GM12874 (cell line): Measurements from ENCODE around the gene MOB3B.

ENCODE experiments used
- TF ChIP-seq, protein P1 (sequence below): IDR thresholded peaks from 2 replicates; pipeline ENCODE4 v1.5.1; 2011; ENCODE audit warnings: low read depth, mild to moderate bottlenecking, control low read depth, low read length, moderate library complexity; ENCODE audit not compliant: insufficient read depth

MOB3B gene

DNA sequence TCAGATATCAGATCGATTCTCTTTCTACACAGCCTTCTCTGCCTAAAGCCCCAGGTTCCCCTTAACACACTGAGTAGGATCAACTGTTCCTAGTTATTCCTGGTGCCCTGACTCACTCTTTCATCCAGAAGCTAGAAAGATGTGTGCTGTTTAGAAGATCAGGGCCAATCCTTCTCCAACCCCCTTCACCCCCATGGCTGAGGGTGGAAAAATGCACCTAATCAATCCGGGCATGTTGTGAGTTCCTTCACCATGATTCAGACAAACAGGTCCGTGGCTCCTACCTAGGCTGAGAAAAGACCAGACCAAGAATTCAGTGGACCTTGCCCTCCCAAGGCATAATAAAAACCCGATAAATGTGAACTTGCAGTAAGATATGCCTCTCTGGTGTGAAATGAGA lies 147.3 kb downstream of the MOB3B start:
- TF ChIP-seq, protein P1, sequence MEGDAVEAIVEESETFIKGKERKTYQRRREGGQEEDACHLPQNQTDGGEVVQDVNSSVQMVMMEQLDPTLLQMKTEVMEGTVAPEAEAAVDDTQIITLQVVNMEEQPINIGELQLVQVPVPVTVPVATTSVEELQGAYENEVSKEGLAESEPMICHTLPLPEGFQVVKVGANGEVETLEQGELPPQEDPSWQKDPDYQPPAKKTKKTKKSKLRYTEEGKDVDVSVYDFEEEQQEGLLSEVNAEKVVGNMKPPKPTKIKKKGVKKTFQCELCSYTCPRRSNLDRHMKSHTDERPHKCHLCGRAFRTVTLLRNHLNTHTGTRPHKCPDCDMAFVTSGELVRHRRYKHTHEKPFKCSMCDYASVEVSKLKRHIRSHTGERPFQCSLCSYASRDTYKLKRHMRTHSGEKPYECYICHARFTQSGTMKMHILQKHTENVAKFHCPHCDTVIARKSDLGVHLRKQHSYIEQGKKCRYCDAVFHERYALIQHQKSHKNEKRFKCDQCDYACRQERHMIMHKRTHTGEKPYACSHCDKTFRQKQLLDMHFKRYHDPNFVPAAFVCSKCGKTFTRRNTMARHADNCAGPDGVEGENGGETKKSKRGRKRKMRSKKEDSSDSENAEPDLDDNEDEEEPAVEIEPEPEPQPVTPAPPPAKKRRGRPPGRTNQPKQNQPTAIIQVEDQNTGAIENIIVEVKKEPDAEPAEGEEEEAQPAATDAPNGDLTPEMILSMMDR = no peak

DNA sequence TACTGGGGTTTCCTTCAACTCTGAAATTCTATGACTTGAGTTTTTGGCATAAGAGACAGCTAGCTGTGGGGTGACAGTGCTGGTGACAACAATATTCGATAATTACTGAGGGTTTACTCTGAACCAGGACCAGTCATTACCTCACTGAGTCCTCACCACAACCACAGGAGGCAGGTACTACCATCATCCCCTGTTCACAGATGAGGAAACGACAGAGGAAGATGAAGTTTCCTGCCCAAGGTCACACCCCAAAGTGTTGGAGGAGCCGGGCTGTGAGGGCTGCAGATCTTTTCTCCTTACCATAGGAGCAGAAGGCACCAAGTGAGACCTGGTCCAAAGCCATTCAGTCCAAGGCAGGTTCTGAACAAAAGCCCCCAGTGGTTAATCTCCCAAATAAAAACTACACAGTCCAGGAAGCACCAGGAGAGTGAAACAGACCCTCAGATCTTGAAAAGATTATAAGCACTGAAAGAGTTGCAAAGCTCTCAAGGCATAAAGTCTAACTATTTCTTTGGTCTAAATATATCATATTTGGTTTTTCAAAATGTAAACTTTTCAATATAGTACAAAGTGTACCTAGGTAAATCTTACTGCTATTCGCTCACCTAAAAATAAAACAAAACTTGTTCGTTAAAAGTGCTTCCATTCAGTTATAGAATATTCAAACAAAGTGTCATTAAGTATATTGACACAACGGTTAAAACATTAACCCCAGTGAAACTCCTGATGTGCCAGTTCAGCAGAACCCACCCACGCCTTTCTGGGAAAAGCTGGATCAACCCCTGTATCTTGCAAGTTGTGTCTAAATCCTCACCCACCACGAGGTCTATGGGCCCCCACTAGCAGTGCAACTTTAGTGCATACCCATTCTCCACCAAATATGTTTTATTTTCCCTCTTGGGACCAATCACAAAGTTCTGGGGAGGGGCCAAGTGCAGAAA lies 150.0 kb downstream of the MOB3B start:
- TF ChIP-seq, protein P1 = no peak

DNA sequence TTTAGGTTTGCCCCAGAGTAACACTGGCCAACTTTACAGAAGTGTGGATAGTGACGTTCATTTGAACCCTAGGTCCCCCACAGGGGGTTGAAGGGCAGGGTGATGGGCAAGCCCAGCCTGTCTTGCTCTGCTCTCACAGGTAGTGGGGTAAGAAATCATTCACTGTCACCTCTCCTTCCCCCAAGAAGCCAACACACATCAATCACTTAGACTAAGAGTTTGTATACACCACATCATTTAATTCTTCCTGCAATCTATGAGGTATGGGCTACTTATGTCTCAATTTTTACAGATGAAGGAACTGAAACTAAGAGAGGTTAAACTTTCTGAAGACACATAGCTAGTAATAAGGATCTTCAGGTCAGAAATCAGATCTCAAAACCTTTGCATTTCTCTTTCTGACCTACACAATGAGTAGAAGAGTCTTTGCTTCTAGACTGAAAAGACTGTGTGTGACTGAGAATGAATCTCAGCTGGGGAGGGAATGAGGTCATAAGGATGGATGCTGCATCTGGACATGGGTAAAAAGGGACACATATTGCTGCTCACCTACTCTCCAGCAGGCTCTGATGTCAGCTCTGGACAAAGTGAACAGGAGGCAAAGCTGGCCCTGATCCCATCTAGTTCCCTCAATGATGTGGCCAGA lies 151.7 kb downstream of the MOB3B start:
- TF ChIP-seq, protein P1 = no peak

DNA sequence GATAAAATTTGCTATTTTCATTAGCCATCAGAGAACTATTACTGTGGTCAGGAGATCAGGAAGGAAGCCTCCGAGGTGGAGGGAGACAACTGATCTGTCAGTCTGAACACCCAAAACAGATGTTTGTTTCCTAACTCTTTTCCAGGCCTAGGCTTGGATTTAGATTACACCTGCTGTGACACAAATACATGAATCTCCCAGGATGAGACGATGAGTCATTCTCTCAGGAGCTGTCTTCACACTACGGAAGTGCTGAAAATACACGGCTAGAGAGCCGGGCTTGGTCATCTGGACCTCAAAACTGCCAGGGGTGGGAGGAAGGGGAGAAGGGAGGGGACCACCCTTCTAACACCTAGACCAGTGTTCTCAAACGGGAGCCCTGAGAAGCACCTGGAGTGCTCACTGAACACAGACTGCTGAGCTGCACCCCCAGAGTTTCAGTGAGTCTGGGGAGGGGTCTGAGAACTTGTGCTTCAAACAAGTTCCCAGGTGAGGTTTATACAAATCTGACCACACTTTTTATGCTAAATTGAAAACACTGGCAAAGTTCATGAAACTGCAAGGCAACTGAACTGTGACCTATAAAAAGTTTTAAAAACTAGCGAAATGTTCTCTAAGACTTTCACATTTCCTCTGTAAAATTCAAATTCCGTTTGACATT lies 152.3 kb downstream of the MOB3B start:
- TF ChIP-seq, protein P1 = no peak

DNA sequence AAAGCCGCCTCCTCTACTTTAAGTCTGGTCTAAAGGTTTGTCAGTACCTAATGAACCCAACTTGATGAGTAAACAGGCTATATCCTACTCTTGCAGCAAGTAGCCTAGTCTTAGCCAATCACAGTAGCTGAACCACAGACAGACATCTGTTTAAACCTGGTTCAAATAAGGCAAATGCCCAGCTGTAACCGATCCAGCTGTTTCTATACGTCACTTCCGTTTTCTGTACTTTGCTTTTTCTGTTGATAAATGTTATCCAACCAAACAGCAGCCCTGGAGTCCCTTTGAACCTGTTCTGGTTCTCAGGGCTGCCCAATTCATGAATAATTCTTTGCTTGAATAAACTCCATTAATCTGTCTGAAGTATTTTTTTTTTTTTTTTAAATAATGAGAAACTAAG lies 155.8 kb downstream of the MOB3B start:
- TF ChIP-seq, protein P1 = no peak

DNA sequence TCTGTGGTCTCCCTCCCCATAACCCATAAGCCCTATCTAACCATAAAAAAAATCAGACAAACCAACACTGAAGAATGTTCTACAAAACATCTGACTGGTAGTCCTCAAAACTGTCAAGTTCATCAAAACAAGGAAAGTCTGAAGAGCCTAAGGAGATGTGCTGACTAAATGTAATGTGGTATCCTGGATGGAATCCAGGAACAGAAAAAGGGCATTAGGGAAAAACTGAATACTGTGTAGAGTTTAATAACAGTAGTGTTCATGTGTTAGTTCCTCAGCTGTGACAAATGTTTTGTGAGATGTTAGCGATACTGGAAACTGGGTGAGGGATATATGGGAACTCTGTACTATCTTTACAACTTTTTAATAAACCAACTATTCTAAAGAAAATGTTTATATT lies 157.0 kb downstream of the MOB3B start:
- TF ChIP-seq, protein P1 = no peak

DNA sequence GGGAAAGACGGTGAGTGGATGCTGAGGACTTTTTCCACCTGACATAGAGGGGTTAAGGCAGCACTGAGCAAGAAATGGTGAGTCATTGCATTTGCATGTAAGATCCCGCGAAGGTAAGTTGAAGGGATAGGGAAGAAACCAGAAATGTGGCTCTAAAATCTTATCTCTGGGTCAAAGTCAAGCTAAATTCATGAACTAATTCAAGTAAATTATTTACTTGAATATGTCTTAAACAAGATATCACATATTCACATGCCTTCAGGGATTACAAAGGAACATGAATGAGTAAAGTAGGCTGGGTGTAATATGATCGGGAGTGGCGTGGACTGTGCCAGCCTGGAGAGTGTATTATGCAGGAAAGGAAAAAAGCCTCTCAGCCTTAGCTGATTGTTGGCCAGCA lies 158.2 kb downstream of the MOB3B start:
- TF ChIP-seq, protein P1 = no peak
